HG03097 (cell line): ENCODE data around the gene RABL3.
"Not testable (repeated sequence)": the region's sequence is repeated elsewhere in the genome, so short reads cannot be mapped to it uniquely, and the experiment has no call there.

ENCODE experiments used
- ATAC-seq: cut with Tn5 transposase; IDR thresholded peaks from one replicate; pipeline ENCODE4 v1.9.1; 2021; ENCODE audit not compliant: unreplicated experiment, low FRiP score

The RABL3 gene

GRCh38 chr3:120742198-120742848 is at the start of gene RABL3, which contains the start of gene GTF2E1:
TSS of gene RABL3 (minus strand) at chr3:120742516. CDS start at chr3:120742507, 9 bp downstream.
TSS of gene GTF2E1 (plus strand) at chr3:120742744. CDS start at chr3:120750553, 7,809 bp downstream.
- ATAC-seq, result peak; percentile 99

GRCh38 chr3:120791913-120792312 is 49.6 kb upstream of the RABL3 start:
- no peak for ATAC-seq

- no peak for ATAC-seq
Measured at GRCh38 chr3:120791010-120791409, 48.7 kb upstream of the RABL3 start.

GRCh38 chr3:120785832-120786231 is 43.5 kb upstream of the RABL3 start:
- ATAC-seq, result not testable (repeated sequence)

GRCh38 chr3:120780977-120781376 is 38.7 kb upstream of the RABL3 start:
- ATAC-seq, result peak; percentile 69

GRCh38 chr3:120778776-120779175 is 36.5 kb upstream of the RABL3 start:
- ATAC-seq, result no peak

GRCh38 chr3:120775411-120775810 is 33.1 kb upstream of the RABL3 start:
- no peak for ATAC-seq

GRCh38 chr3:120773932-120774331 is 31.6 kb upstream of the RABL3 start:
- ATAC-seq, result peak; percentile 66

GRCh38 chr3:120772081-120772480 is 29.8 kb upstream of the RABL3 start:
- ATAC-seq, result no peak

- no peak for ATAC-seq
Measured at GRCh38 chr3:120770891-120771290, 28.6 kb upstream of the RABL3 start.

- ATAC-seq, result no peak
Measured at GRCh38 chr3:120769436-120769835, 27.1 kb upstream of the RABL3 start.

GRCh38 chr3:120767106-120767505 is 24.8 kb upstream of the RABL3 start:
- ATAC-seq, result no peak

- ATAC-seq, result no peak
Measured at GRCh38 chr3:120766576-120766975, 24.3 kb upstream of the RABL3 start.

- ATAC-seq, result peak; percentile 63
Measured at GRCh38 chr3:120765830-120766493, 23.6 kb upstream of the RABL3 start.

GRCh38 chr3:120764206-120764605 is 21.9 kb upstream of the RABL3 start:
- no peak for ATAC-seq

- peak; percentile 73 for ATAC-seq
Measured at GRCh38 chr3:120763601-120764000, 21.3 kb upstream of the RABL3 start.

GRCh38 chr3:120762615-120763014 is 20.3 kb upstream of the RABL3 start:
- ATAC-seq, result no peak

GRCh38 chr3:120758551-120758950 is 16.2 kb upstream of the RABL3 start:
- not testable (repeated sequence) for ATAC-seq

GRCh38 chr3:120756061-120756460 is 13.7 kb upstream of the RABL3 start:
- ATAC-seq, result no peak

GRCh38 chr3:120753810-120754209 is 11.5 kb upstream of the RABL3 start:
- no peak for ATAC-seq

GRCh38 chr3:120752865-120753264 is 10.5 kb upstream of the RABL3 start:
- ATAC-seq, result no peak

GRCh38 chr3:120752230-120752629 is 9.9 kb upstream of the RABL3 start:
- ATAC-seq, result no peak
